CD4-positive, alpha-beta T cell treated with Interleukin-4 for 1 hour (primary cell): ENCODE results near the gene RIMKLB.
"Not testable (repeated sequence)": the region's sequence is repeated elsewhere in the genome, so short reads cannot be mapped to it uniquely, and the experiment has no call there.

Experiments
- DNase-seq, 2 donors: peaks; one replicate each; pipeline ENCODE4 v3.0.0-alpha.2; 2020 to 2022

The RIMKLB gene

DNA sequence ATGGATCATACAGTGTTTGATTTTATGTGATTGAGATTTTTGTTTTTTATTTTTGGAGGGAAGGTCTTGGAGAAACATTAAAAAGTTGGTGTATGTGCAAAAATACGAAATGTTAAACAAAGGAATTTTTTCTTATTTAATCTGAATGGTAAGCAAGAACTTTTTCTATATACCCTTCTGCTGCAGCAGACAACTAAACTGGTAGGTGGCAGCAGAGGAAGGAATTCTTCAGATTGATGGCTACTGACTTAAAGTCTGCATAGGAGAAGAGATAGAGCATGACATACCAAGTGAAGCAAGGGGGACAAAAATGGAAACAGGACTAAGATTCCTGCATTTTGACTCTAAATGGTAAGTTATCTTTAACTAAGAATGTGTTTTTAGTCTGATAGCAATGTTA, 82.6 kb downstream of the RIMKLB start:
- peak in 1 of 2 donors; percentile 14 for DNase-seq

DNA sequence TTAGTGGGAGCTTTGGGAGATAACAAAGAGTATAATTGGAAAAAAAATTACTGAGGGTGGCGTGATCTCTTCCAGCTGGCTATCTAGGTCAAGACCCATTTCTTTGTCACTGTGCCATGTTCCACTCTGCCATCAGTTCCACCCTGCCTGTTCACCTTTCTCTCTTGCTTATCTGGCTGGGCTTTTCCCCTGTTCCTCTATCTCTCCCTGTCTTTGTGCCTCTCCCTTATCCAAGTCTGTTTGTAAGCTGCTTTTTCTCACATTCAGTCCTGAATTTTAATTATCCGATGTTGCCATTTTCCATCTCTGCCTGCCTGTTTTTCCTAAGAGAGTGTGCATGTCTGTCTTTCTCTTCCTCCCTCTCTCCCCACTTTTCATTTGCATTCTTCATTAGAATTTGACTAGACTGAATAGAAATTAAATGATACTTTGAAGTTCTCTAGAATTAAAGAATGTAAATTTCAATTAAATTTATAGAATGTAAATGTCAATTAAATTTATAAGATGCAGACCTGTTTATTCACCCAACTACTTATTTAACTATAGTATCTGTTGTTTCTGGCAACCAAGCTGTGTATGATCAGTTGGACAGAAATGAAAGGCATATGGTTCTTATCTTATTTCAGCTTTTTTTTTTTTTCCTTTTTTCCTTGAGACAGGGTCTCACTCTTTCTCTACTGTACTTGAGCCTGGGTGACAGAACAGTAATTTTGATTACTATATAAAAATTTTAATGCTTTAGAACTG, 83.8 kb downstream of the RIMKLB start:
- no peak for DNase-seq

DNA sequence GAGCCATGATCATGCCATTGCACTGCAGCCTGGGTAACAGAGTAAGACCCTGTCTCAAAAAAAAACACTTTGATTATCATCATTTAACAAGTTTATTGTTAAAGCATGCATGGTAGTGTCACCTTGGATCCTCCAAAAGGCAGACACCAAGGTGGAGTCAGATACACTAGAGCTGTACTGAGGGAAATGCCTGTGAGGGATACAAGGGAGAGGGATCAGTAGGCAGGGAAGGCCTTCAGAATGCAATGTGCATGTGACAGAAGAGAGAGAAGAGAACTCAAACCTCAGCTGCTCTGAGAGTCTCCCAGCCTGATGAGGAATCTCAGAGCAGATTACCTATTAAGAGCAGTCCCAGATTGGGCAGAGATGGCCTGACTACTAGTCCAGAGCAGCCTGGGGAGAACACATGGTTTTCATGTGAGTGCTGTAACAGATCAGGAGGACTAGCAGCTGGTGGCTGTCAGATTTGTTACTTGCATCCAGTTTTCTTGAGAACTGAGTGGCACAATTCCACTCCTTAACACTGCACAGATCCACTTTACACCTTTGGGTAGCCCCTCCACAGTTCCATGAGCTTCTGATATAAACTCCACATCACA, 86.6 kb downstream of the RIMKLB start:
- DNase-seq, result no peak

DNA sequence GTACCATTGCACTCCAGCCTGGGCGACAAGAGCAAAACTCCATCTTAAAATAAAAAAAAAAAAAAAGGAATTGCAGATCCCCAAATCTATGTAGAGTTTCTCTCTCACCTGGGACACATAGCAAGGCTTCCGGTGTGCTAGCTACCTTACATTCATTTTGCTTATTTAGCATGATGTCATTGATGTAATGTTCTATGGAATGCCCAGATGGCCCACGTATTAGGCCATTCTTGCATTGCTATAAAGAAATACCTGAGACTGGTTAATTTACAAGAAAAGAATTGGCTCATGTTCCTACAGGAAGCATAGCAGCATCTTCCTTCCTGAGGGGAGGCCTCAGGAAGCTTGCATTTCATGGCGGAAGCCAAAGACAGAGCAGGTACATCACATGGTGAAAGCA, 87.7 kb downstream of the RIMKLB start:
- no peak for DNase-seq

DNA sequence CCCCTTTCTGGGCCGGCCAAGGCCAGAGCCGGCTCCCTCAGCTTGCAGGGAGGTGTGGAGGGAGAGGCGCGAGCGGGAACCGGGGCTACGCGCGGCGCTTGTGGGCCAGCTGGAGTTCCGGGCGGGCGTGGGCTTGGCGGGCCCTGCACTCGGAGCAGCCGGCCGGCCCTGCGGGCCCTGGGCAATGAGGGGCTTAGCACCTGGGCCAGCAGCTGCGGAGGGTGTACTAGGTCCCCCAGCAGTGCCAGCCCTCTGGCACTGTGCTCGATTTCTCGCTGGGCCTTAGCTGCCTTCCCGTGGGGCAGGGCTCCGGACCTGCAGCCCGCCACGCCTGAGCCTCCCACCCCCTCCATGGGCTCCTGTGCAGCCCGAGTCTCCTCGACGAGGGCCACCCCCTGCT, 89.4 kb downstream of the RIMKLB start:
- DNase-seq, result not testable (repeated sequence)

DNA sequence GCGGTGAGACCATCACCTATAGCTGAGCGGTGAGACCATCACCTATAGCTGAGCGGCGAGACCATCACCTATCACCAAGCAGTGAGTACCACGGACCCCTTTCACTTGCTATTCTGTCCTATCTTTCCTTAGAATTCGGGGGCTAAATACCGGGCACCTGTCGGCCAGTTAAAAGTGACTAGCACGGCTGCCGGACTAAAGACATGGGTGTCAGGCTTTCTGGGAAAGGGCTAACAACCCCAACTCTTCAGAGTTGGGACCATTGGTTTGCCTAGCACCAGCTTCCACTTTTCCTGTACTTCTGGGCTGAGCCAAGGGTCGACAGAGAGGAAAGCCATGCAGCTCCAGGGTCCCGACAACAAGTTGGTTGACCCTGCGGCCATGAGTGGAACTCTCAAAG, 90.9 kb downstream of the RIMKLB start:
- not testable (repeated sequence) for DNase-seq

DNA sequence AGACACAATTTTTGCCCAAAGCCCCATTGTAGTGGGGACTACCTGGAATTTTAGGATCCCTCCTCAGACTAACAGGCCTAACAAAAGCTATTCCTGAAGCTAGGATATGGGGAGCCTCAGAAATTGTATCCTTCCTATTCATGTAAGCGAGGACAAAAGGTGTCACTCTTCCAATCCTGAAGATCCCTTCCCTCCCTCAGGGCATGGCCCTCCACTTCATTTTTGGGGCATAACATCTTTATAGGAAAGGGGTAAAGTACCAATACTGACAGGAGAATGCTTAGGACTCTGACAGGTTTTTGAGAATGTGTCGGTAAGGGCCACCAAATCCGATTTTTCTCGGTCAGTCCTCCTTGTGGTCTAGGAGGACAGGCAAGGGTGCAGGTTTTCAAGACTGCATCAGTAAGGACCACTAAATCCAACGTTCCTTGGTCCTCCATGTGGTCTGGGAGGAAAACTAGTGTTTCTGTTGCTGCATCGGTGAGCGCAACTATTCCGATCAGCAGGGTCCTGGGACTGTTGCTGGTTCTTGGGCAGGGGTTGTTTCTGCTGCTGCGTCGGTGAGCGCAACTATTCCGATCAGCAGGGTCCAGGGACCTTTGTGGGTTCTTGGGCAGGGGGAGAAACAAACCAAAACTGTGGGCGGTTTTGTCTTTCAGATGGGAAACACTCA, 91.7 kb downstream of the RIMKLB start:
- DNase-seq, result not testable (repeated sequence)

DNA sequence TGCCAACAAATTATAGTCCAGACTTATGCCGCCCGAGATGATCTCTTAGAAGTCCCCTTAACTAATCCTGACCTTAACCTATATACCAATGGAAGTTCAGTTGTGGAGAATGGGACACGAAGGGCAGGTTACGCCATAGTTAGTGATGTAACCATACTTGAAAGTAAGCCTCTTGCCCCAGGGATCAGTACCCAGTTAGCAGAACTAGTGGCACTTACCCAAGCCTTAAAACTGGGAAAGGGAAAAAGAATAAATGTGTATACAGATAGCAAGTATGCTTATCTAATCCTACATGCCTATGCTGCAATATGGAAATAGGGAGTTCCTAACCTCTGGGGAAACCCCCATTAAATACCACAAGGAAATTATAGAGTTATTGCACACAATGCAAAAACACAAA, 95.4 kb downstream of the RIMKLB start:
- not testable (repeated sequence) for DNase-seq

DNA sequence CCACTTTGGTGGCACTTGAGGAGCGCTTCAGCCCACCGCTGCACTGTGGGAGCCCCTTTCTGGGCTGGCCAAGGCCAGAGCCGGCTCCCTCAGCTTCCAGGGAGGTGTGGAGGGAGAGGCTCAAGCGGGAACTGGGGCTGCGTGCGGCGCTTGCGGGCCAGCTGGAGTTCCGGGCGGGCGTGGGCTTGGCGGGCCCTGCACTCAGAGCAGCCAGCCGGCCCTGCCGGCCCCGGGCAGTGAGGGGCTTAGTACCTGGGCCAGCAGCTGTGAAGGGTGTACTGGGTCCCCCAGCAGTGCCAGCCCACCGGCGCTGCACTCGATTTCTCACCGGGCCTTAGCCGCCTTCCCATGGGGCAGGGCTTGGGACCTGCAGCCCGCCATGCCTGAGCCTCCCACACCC, 96.8 kb downstream of the RIMKLB start:
- not testable (repeated sequence) for DNase-seq

DNA sequence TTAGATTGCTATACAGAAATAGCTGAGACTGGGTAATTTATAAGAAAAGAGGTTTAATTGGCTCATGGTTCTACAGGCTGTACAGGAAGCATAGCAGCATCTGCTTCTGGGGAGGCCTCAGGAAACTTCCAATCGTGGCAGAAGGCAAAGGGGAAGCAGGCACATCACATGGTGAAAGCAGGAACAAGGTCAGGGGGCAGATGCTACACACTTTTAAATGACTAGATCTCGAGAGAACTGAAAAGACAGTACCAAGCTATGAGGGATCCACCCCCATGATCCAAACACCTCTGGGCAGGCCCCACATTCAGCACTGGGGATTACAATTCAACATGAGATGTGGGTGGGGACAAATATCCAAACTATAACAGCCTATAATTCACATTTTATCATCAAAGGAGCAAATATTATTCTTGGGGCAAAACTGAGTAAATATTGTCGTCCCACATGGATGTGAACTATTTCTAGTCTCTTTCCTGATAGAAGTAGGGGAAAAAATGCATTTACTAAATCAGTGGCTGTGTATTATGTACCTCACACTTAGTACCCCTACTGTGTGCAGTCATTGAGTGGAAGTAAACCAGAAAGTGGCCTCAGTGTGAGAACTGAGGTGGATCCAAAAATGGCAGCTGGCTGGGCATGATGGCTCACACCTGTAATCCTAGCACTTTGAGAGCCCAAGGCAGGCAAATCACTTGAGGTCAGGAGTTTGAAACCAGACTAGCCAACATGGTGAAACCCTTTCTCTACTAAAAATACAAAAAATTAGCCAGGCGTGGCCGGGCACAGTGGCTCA, 99.2 kb downstream of the RIMKLB start:
- no peak for DNase-seq

DNA sequence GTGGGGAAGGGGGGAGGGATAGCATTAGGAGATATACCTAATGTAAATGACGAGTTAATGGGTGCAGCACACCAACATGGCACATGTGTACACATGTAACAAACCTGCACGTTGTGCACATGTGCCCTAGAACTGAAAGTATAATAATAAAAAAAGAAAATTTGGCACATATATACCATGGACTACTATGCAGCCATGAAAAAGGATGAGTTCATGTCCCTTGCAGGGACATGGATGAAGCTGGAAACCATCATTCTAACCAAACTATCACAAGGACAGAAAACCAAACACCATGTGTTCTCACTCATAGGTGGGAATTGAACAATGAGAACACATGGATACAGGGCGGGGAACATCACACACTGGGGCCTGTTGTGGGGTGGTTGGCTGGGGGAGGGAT, 103.4 kb downstream of the RIMKLB start:
- not testable (repeated sequence) for DNase-seq

DNA sequence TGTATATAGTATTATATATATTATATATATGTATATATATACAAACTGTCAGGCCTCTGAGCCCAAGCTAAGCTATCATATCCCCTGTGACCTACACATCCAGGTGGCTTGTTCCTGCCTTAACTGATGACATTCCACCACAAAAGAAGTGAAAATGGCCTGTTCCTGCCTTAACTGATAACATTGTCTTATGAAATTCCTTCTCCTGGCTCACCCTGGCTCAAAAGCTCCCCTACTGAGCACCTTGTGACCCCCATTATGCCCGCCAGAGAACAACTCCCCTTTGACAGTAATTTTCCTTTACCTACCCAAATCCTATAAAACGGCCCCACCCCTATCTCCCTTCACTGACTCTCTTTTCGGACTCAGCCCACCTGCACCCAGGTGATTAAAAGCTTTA, 107.0 kb downstream of the RIMKLB start:
- not testable (repeated sequence) for DNase-seq

DNA sequence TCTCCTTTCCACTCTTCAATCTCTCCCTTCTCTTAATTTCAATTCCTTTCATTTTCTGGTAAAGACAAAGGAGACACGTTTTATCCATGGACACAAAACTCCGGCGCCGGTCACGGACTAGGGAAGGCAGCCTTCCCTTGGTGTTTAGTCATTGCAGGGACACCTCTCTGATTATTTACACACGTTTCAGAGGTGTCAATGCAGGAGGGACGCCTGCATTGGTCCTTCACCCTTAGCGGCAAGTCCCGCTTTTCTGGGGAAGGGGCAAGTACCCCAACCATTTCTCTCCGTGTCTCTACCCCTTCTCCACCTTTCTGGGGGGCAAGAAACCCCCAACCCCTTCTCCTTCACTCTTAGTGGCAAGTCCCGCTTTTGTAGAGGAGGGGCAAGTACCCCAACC, 107.7 kb downstream of the RIMKLB start:
- not testable (repeated sequence) for DNase-seq

DNA sequence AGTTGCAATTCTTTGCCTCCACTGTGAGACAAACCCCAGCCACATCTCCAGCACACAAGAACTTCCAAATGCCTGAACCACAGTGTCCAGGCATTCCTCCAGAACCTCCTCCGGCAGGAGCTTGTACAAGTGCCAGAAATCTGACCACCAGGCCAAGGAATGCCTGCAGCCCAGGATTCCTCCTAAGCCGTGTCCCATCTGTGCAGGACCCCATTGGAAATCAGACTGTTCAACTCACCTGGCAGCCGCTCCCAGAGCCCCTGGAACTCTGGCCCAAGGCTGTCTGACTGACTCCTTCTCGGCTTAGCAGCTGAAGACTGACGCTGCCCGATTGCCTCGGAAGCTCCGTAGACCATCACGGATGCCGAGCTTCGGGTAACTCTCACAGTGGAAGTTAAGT, 109.3 kb downstream of the RIMKLB start:
- DNase-seq, result not testable (repeated sequence)

DNA sequence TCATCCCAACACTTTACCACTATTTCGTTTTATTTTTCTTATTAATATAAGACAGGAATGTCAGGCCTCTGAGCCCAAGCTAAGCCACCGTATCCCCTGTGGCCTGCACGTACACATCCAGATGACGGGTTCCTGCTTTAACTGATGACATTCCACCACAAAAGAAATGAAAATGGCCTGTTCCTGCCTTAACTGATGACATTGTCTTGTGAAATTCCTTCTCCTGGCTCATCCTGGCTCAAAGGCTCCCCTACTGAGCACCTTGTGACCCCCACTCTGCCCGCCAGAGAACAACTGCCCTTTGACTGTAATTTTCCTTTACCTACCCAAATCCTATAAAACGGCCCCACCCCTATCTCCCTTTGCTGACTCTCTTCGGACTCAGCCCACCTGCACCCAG, 112.3 kb downstream of the RIMKLB start:
- DNase-seq, result not testable (repeated sequence)

DNA sequence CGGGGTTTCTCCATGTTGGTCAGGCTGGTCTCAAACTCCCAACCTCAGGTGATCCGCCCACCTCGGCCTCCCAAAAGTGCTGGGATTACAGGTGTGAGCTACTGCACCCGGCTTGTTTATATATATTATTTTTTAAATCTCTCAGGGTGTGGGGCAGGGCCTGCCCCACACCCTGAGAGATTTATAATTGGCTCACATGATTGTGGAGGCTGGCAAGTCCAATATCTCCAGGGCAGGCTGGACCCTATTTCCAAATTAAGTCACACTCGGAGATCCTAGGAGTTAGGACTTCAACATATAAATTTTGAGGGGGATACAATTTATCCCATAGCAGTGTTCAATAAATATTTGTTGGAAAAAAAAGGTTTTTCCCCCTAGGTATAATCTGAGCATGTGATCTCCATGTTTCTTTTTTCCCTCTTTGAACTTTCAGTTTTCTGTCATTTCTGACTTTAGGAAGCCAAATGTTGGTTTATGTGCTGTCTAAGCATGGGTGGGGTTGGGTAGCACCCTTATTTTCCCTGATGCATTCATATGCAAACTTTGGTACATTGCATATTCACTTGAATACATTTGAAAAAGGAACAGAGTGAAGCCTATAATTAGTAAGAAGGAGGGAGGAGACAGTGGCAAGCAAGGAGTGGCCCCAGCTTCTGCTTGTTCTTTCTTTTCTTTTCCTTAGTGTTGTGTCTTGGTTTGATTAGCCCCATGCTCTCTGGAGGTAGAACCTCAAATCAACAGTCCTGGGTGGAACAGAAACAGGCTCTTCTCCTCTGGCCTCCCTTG, 116.0 kb downstream of the RIMKLB start:
- no peak for DNase-seq

DNA sequence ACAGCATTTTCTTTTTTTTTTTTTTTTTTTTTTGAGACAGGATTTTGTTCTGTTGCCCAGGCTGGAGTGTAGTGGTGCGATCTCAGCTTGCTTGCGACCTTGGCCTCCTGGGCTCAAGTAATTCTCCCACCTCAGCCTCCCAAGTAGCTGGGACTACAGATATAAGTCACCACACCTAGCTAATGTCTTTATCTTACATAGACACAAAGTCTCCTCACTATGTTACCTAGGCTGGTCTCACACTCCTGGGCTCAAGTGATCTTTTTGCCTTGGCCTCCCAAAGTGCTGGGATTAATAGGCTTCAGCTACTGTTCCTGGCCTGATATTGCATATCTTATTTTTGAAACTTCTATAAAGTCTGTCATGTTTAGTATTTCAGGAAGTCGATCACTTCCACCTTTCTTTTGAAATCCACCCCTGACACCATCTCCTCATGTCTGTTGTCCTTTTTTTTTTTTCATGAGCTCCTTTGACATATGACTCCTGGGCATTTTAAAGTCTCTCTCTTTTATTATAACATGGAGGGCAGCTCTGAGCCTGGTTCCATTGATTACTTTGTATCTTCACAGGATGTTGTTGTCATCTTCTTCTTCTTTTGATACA, 118.8 kb downstream of the RIMKLB start:
- DNase-seq, result no peak

DNA sequence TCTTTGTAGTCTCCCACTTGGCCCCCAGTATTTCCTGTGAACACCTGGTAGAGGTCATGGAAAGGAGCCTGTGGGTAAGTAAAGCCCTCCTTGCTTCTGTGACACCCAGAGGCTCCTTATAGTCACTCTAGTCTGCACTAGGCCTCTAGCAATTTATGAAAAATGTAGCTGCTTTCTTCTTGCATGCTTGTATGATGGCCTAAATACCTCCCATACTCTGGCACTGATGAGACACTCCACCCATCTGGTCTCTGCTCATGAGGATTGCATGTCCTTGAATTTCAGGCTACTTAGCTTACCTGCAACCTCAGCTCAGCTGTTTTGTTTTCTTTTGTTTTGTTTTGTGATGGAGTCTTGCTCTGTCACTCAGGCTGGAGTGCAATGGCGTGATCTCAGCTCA, 120.1 kb downstream of the RIMKLB start:
- DNase-seq, result no peak

DNA sequence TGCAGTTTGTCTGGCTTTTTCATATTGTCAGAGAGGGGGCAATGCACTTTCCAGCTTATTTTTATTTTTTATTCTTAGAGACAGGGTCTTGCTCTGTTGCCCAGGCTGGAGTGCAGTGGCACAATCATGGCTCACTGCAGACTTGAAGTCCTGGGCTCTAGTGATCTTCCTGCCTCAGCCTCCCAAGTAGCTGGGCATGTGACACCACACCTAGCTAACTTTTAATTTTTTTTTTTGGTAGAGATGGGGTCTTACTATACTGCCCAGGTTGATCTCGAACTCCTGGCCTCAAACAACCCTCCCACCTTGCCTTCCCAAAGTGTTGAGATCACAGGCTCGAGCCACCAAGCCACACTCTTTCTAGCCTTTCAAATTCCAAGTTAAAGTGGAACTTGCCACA, 120.7 kb downstream of the RIMKLB start:
- DNase-seq, result no peak

DNA sequence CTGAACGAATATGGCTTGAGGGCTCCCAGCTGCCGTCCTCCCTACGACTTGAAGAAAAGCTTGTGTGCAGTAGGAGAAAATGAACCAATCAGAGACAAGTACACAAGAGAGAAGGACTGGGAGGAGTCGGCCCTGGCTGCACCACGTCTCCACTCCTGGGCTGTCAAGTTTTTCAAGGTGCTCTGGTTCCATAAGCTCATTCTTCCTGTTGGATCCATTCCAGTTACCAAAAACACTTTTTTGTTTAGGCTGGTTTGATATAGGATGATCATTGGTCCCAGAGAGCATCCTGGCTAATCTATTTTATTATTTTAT, 121.8 kb downstream of the RIMKLB start:
- DNase-seq, result no peak

DNA sequence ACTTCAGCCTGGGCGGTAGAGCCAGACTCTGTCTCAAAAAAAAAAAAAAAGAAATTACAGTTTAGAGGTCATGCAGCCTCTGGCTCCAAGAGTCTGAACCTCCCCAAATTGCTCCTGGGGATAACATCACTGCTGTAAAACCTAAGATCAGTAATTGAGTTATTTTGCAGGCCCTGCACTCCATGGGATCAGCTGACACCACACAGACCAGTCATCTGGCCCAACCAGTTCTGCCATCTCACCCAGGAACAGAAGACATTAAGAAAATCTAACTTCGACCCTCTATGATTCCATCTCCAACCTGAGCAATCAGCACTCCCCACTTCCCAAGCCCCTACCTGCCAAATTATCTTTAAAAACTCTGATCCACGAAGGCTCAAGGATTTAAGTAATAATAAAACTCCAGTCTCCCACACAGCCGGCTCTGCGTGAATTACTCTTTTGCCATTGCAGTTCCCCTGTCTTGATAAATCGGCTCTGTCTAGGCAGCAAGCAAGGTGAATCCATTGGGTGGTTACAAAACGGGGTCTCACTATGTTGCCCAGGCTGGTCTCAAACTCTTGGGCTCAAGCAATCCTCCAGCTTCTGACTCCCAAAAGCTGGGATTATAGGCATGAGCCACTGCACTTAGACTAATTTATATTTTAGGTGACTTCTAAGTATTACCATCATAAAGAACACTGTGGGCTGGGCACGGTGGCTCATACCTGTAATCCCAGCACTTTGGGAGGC, 123.1 kb downstream of the RIMKLB start:
- DNase-seq, result not testable (repeated sequence)

DNA sequence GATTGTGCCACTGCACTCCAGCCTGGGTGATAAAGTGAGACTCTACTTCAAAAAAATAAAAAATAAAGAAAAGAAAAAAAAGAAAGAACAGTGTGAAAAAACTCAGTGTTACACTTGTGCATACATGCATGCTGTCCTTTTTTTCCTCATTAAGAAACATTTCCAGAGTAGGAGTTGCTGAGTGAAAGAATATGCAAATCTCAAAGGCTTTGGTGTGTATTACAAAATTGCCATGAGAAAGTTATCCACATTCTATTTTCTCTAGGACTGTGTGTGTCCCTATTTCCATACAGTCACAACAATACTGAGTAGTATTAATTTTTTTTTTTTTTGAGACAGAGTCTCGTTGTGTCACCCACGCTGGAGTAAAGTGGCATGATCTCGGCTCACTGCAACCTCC, 123.8 kb downstream of the RIMKLB start:
- no peak for DNase-seq
